Right atrium auricular region (tissue), 2 donors: ENCODE results near the gene COL27A1. TPM values are rescaled to one million over a fixed set of nuclear protein-coding genes. Genes with fewer than 3 reads are reported as not detected.

ENCODE experiments used
- DNase-seq: peaks from one replicate; pipeline ENCODE4 v3.0.0-alpha.2; 2019; ENCODE audit warnings: low spot score
- H3K27ac ChIP-seq, 2 donors: fragments of 200-600 bp; sonication (generic); 1 replicate in 1 of 2; 2 replicates in 1 of 2; pipeline ENCODE4 v1.5.1; 2016 to 2019
- H3K27me3 ChIP-seq, 2 donors: fragments of 200-600 bp; sonication (generic); one replicate each; pipeline versions ENCODE4 v1.5.1 to v1.6.0; 2017 to 2019
- H3K36me3 ChIP-seq: fragments of 200-600 bp; sonication (generic); one replicate; pipeline ENCODE4 v1.5.1; 2016
- H3K4me1 ChIP-seq, 2 donors: fragments of 200-600 bp; sonication (generic); one replicate each; pipeline versions ENCODE4 v1.5.1 to v1.6.0; 2017 to 2019
- H3K4me3 ChIP-seq, 2 donors: fragments of 200-600 bp; sonication (generic); 1 replicate in 1 of 2; 2 replicates in 1 of 2; pipeline ENCODE4 v1.5.1; 2017 to 2019; ENCODE audit warnings: mild to moderate bottlenecking in 1 of 2, moderate library complexity in 1 of 2
- H3K9me3 ChIP-seq, 2 donors: fragments of 200-600 bp; sonication (generic); one replicate each; pipeline ENCODE4 v1.5.1; 2019
- total RNA-seq, 2 donors: library from RNA; depleted of rRNA; stranded (reverse); fragments of >200 nt; gene quantifications; one replicate each; pipeline ENCODE4 v1.1.0, GENCODE V29; 2016
- TF ChIP-seq, protein P1 (sequence below), 2 donors: fragments of 200-600 bp; sonication (generic); IDR thresholded peaks; one replicate each; pipeline ENCODE4 v1.5.1; 2019; ENCODE audit warnings: antibody characterized with exemption in 2 of 2

COL27A1 gene
- total RNA-seq, 2 donors from 2014 or later, result 1.5 to 2.7 TPM

DNA sequence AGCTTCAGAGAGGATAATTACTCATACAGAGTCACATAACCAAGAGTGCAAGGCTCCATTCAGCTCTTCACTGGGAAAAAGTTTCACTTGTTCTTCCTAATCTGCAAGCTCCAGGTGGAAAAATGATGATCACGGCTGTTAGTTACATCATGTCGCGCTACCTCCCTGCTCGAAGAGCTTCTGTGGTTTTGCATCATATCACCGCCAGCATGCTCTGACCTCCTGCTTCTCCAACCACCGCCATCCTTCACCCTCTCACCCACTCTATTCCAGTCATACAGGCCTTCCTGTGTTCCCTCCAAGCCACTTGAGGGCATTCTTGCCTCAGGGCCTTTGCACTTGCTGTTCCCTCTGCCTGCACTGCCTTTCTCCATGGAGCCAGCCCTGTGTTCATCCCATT lies 47.1 kb downstream of the COL27A1 start:
- TF ChIP-seq, protein P1, sequence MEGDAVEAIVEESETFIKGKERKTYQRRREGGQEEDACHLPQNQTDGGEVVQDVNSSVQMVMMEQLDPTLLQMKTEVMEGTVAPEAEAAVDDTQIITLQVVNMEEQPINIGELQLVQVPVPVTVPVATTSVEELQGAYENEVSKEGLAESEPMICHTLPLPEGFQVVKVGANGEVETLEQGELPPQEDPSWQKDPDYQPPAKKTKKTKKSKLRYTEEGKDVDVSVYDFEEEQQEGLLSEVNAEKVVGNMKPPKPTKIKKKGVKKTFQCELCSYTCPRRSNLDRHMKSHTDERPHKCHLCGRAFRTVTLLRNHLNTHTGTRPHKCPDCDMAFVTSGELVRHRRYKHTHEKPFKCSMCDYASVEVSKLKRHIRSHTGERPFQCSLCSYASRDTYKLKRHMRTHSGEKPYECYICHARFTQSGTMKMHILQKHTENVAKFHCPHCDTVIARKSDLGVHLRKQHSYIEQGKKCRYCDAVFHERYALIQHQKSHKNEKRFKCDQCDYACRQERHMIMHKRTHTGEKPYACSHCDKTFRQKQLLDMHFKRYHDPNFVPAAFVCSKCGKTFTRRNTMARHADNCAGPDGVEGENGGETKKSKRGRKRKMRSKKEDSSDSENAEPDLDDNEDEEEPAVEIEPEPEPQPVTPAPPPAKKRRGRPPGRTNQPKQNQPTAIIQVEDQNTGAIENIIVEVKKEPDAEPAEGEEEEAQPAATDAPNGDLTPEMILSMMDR (IDR thresholded peaks at IDR 0.05), result no peak
- no peaks in the 10 kb centered on the region for H3K36me3 ChIP-seq
- H3K4me1 ChIP-seq, result peaks cover 0 to 26% of the 10 kb centered on the region in 2 donors
- no peaks in the 10 kb centered on the region for H3K9me3 ChIP-seq
- DNase-seq, result no peak
- no peaks in the 10 kb centered on the region for H3K27me3 ChIP-seq
- H3K4me3 ChIP-seq, result no peak overlapping the region
- H3K27ac ChIP-seq, result no peak overlapping the region

DNA sequence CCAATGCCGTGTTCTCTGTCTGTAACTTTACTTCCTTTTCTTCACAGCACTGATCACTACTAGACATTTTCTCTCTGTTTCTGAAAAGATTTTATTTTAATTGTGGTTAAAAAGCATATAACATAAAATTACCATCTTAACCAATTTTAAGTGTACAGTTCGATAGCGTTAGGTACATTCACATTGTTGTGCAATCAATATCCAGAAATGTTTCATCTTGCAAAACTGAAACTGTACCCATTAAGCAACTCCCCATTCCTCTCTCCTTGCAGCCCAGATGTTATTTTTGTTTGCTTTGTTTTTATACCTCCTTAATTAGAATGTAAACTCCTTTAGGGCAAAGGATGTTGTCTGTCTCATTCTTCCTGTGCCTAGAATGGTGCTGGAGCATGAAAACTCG lies 47.5 kb downstream of the COL27A1 start:
- Histone ChIP-seq H3K27ac (no peak overlapping the region), H3K9me3 (no peaks in the 10 kb centered on the region), H3K27me3 (no peaks in the 10 kb centered on the region), H3K4me1 (peaks cover 0 to 31% of the 10 kb centered on the region in 2 donors), H3K4me3 (no peak overlapping the region), H3K36me3 (no peaks in the 10 kb centered on the region)
- TF ChIP-seq, protein P1 (IDR thresholded peaks at IDR 0.05), result no peak
- no peak for DNase-seq

DNA sequence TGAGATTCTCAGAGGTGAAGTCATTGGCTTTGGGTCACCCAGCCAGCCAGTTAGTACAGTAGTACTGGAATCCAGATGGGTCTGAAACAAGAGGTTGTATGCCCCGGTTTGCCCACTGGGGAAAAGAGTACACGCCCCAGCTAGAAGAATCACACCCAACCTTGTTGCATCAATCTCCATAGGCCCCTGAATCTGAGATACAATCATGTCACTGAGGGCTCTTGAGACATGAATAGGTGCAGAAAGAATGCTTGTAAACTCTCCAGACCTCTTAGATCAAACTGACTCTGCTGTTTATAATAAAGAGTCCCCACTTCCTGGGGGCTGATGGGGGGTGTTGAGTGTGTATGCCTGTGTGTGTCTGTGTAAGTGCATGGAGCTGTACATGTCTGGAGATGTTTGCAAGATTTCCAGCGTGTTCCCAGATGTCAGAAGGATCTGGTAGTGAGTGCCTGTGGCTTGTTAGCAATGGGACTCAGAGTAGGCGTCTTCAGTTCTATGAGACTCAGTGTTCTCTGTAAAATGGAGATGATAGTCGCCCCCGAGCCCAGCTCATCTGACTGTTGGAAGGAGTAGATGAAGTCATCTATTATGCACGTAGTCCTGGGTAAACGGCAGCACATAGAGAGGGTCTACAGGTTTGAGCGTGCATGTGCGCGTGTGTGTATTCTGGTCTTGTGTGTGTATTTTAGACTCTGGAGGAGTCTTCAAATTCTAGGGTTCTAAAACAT lies 48.2 kb downstream of the COL27A1 start:
- no peak for DNase-seq
- H3K9me3 ChIP-seq, result no peaks in the 10 kb centered on the region
- no peak overlapping the region for H3K27ac ChIP-seq
- H3K36me3 ChIP-seq, result no peaks in the 10 kb centered on the region
- peaks cover 0 to 34% of the 10 kb centered on the region in 2 donors for H3K4me1 ChIP-seq
- TF ChIP-seq, protein P1 (IDR thresholded peaks at IDR 0.05), result no peak
- no peaks in the 10 kb centered on the region for H3K27me3 ChIP-seq
- H3K4me3 ChIP-seq, result no peak overlapping the region

GRCh38 chr9:114204265-114204664 lies 48.9 kb downstream of the COL27A1 start:
- no peaks in the 10 kb centered on the region for H3K9me3 ChIP-seq
- no peaks in the 10 kb centered on the region for H3K36me3 ChIP-seq
- H3K27me3 ChIP-seq, result no peaks in the 10 kb centered on the region
- H3K27ac ChIP-seq, result no peak overlapping the region
- peaks cover 0 to 34% of the 10 kb centered on the region in 2 donors for H3K4me1 ChIP-seq
- H3K4me3 ChIP-seq, result no peak overlapping the region
- DNase-seq, result no peak
- TF ChIP-seq, protein P1 (IDR thresholded peaks at IDR 0.05), result no peak

DNA sequence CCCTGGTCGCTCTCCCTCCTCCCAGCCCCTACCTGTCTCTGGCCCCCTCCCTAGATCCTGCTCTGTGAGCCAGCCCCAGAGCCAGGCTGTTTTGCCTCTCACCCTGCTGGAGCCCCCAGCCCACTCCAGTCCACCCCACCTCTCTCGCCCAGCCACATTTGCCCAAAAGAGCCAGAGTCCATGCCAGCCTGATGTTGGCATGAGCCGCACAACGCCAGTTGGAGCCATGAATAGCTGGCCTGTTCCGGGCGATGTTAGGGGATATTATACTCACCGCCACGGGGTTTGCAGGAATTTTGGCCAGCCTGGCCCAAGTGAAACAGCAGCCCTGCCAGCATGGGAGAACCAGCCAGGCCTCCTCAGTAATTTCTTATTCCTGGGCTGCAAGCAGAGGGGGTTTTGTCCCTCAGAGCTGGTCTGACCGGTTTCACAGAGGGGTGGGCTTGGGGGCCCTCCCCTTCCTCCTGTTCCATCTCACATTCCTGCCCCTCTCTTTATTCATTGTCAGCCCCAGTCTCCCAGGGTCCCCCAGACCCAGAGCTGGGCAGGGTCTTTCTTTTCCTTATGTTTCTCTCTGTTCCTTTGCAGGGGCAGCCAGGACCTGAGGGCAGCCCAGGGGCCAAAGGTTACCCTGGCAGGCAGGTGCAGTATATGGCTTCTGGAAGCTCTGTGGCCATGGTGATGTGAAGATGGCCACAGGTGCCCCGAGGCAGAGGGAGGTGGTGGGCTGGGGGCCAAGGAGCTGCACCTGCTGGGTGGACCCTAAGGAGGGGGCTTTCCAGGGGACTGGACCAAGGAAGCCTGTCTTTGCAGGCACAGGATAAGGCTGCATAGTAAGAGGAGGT lies 50.1 kb downstream of the COL27A1 start:
- Histone ChIP-seq H3K4me1 (peaks cover 0 to 38% of the 10 kb centered on the region in 2 donors), H3K27ac (peak overlapping the region; percentile 81 to 89), H3K27me3 (no peaks in the 10 kb centered on the region), H3K4me3 (no peak overlapping the region), H3K36me3 (no peaks in the 10 kb centered on the region), H3K9me3 (no peaks in the 10 kb centered on the region)
- no peak for DNase-seq
- TF ChIP-seq, protein P1 (IDR thresholded peaks at IDR 0.05), result no peak
